ENCODE results near the gene ACE.
A peak's percentile ranks its signal among the peaks of the same experiment; 100 is the strongest.

The ACE gene

DNA sequence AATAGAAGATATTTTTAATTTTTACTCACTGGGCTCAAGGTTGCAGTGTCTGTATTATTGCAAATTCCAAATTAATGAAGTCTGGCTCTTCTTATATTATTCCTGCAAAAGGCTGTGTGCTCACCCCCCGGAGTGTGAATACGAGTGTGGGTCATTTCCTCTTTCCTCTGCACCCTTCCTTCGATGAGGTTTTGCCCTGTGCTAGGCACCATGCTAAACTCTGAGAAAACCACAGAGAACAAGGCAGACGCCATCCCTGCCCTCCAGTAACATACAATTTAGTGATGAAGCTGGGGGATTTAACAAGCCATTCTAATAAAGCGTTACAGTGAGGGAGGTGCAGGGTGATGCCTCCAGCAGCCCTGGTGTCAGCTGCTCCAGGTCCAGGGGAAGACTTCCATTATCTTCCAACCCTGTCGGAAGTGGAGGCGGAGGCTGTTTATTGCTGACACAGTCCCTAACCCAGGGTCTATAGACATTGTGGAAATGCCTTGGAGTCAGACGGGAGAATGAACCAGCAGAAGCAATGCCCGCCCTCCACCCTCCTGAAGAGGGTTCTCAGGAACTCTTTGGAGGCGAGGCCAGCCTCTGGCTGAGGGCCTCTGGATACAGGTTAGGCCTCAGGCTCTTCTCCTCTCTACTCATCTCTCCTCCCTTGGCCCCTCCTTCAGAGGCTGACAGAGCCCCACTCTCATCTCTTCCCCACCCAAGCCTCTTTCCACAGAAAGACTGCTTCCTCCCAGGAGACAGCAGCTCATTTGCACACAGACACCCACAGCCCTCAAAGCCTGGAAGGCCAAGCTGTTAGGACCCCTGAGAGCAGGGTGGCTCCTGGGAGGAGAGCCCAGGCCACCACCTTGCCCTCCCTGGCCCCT is 2.0 kb upstream of the ACE start:
- no peak for DNase-seq (ENCODE audit: low read depth)

DNA sequence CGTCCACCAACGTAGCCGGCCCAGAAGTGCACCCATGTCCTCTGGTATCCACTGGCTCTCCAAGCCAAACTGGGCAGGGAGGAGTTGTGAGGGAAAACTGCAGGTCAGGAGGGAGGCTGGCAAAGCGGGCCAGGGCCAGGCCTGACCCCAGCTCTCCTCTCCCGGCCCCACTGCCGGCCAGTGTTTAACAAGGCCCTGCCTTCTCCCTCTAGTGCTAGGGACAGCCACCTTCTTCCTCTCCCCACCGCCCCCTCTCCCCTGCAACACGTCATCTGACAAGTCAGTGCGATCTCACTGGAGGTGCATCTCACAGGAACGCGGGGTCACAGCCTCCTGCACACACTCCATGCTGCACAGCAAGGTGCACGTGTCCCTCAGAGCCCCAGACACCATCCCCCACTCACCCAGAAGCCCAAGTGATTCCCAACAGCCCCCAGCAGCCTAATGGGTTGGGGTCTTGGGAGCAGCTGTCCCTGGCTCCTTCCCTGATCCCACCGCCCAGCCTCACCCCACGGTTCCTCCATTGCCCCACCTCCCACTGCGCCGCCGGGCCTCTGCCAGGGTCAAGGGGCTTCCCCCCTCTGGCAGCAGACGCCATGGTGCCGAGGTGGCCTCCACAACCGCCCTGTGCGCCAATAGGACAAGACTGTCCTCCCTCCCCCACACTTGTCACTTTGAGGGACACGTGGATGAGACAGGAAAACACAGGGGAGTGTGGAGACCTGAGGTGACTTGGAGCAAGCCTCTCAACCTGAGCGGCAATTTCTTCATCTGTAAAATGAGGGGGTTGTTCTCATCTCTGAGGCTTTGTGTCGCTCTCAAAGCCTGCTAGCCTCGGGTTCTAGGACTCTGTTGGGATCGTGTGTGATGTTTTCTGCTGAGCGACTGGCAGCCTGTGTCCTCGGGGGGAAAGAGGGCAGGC is 1.1 kb upstream of the ACE start:
- no peak for DNase-seq (ENCODE audit: low read depth)

- no peak for DNase-seq (ENCODE audit: low read depth)
Observed at GRCh38 chr17:63476459-63476853, 405 bp upstream of the ACE start.

DNA sequence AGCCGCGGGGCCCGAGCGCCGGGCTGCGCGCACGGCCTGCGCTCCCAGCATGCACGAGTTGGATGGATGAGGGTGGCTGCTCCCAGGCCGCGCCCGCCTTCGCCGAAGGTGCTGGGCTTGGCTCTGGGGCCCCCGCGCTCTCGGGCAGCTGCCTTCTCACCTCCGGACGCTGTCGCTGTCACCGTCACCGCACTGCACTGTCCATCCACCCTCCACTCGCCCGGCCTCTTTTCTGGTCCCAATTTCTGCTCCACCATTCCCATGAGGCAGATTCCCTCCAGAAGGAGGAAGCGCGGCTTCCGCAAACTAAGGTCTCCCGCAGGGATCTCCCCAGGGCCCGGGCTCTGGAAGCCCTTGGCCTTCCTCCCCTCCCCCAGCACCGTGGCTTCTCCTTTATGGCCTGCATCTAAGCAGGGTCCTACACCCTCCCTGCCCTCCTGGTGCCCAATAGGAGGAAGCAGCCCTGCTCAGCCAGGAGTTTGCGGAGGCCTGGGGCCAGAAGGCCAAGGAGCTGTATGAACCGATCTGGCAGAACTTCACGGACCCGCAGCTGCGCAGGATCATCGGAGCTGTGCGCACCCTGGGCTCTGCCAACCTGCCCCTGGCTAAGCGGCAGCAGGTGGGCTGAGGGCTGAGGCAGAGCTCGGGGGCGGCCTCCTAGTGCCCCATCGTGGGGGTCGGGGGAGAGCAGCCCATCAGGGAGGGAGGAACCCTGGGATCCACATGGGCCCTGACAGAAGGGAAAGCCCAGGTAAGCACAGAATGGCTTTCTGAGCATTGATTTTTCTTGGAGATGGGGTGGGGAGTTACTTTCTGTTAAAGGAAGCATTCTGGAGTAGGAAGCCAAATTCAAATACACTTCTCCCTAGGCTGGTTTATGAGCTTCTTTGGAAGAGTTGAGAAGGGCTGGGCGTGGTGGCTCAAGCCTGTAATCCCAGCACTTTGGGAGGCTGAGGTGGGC is 899 bp downstream of the ACE start:
- DNase-seq (ENCODE audit: low read depth): no peak

GRCh38 chr17:63478814-63479494 is 2.1 kb downstream of the ACE start:
- DNase-seq (ENCODE audit: low read depth): peak; percentile 62

- no peak for DNase-seq (ENCODE audit: low read depth)
Observed at GRCh38 chr17:63479495-63480184, 2.8 kb downstream of the ACE start.

GRCh38 chr17:63480192-63480784 is 3.4 kb downstream of the ACE start:
- DNase-seq (ENCODE audit: low read depth): no peak

GRCh38 chr17:63480826-63481487 is 4.1 kb downstream of the ACE start:
- DNase-seq (ENCODE audit: low read depth): no peak

DNA sequence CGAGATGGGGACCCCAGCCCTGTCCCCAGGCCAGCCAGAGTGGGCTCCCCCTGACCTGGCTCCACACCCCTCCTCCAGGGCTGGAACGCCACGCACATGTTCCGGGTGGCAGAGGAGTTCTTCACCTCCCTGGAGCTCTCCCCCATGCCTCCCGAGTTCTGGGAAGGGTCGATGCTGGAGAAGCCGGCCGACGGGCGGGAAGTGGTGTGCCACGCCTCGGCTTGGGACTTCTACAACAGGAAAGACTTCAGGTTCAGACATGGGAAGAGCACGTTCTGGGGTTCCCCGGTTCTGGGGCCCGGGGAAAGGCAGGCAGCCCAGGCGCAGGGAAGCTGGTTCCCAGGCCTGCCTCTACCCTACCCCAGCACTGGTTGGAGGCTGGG is 4.6 kb downstream of the ACE start:
- no peak for DNase-seq (ENCODE audit: low read depth)

DNA sequence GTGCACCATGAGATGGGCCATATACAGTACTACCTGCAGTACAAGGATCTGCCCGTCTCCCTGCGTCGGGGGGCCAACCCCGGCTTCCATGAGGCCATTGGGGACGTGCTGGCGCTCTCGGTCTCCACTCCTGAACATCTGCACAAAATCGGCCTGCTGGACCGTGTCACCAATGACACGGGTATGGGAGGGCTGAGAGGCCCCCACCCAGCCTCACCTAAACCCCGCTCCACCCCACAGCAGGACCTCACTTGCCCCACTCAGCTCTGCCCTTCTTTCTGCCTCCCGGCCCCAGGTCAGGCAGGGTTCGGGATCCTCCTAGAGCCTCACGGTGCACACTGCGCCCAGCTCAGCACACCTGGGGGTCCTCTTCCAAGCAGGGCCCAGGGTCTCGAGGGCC is 5.6 kb downstream of the ACE start:
- no peak for DNase-seq (ENCODE audit: low read depth)

DNA sequence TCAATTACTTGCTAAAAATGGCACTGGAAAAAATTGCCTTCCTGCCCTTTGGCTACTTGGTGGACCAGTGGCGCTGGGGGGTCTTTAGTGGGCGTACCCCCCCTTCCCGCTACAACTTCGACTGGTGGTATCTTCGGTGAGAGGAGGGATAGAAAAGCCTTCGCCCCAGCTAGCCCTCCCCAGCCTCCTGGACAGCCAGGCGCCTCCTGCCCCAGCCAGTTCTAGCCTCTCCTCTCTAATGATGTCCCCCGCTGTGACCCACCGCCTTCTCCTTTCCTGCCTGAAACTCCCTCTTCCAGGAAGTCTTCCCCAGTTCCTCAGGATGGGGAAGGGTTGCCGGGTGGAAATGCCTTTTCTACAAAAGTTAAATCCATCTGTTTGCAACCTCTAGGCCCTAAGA is 6.2 kb downstream of the ACE start:
- DNase-seq (ENCODE audit: low read depth): no peak

GRCh38 chr17:63483655-63484575 is 7.1 kb downstream of the ACE start:
- no peak for DNase-seq (ENCODE audit: low read depth)

DNA sequence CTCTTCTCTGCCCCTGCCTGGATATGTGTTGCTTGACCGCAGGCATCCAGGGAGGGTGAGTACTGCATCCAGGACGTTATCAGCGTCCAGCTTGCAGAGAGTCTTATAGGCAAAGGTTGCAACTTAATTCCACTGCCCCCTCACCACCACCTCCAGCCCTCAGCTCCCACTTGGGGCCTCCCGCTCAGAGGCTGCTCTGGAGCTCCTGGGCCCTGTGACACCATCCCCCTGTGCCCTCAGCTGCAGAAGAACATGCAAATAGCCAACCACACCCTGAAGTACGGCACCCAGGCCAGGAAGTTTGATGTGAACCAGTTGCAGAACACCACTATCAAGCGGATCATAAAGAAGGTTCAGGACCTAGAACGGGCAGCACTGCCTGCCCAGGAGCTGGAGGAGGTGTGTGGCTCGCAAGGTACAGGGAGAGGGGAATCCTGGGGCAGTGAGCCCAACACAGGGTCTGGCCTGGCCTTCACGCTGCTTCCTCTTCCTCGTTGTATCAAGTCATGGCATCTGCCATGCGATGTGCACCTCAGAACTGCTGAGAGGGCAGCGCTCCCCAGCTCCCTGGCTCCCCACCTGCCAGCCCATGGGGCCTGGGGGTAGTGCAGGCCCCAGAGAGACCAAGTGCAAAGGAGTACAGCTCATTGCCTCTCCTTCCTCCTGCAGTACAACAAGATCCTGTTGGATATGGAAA is 9.6 kb downstream of the ACE start:
- no peak for DNase-seq (ENCODE audit: low read depth)

- no peak for DNase-seq (ENCODE audit: low read depth)
Observed at GRCh38 chr17:63487014-63487339, 10.1 kb downstream of the ACE start.

- no peak for DNase-seq (ENCODE audit: low read depth)
Observed at GRCh38 chr17:63488851-63489250, 12.0 kb downstream of the ACE start.

DNA sequence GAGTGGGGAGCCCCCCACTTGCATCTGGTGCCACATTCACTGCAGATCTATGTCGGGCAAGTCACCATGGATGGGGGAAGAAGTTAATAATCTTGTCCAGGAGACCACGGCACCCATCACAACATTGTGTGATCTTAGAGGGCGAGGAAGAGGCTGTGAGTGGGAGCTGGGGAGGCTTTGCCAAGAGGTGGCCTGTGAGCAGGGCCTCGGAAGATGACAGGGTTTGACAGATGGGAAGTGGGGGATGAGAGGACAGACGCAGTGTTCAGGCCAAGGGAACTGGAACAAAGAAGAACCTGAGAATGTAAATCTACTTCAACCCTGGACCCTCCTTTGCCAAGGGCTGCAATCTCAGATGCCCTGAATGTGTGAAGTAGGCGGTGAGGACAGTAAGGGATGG is 12.4 kb downstream of the ACE start:
- no peak for DNase-seq (ENCODE audit: low read depth)

DNA sequence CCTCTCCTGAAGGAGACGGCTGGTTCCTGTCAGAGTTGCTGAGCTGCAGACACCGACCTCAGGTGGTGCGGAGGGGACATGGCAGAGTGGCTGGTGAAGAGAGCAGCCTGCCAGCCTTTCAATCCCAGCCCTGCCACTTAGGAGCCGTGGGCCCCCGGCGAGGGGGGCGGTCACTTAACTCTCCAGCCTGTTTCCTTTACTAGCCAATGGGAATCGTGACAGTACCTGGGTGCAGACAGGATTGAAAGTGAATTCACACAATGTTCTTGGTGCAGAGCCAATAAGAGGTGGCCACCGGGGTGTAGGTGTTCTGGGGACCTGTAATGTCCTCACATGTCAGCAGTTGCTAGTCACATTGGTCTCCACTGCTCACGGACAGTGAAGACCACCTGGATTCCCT is 13.5 kb downstream of the ACE start:
- no peak for DNase-seq (ENCODE audit: low read depth)

GRCh38 chr17:63490858-63491400 is 14.1 kb downstream of the ACE start:
- DNase-seq (ENCODE audit: low read depth): no peak

All from activated T-cell treated with anti-CD3 and anti-CD28 coated beads for 1 hour (primary cell).